HepG2 (cell line): ENCODE measurements around the gene WWP2.

Experiments
- ARID4A ChIP-seq: sonication (generic); formaldehyde crosslinking; IDR thresholded peaks from 2 replicates; pipeline ENCODE4 v1.5.0; 2020; ENCODE audit warnings: mild to moderate bottlenecking, missing genetic modification reagents, borderline replicate concordance
- ARNT2 ChIP-seq: sonication (generic); formaldehyde crosslinking; IDR thresholded peaks from 2 replicates; pipeline ENCODE4 v1.8.0; 2022; ENCODE audit warnings: mild to moderate bottlenecking, low read depth, missing genetic modification reagents, moderate library complexity
- CHD2 ChIP-seq: IDR thresholded peaks from 2 replicates; pipeline ENCODE4 v1.6.1; 2011; ENCODE audit warnings: low read depth, low read length, improper control_type of control experiment
- EZH2 ChIP-seq: conservative IDR thresholded peaks from 2 replicates; pipeline ENCODE4 v1.6.1; 2012; ENCODE audit warnings: mild to moderate bottlenecking, low read depth, low read length, moderate library complexity
- GTF2F1 ChIP-seq: fragments of 150-350 bp; IDR thresholded peaks from 2 replicates; pipeline ENCODE4 v1.6.1; 2014; ENCODE audit warnings: low read length
- HDAC2 ChIP-seq: sonication (generic); formaldehyde crosslinking; IDR thresholded peaks from 2 replicates; pipeline ENCODE4 v1.4.0; 2020; ENCODE audit warnings: missing genetic modification reagents
- MXI1 ChIP-seq: IDR thresholded peaks from 3 replicates; pipeline ENCODE4 v1.6.1; 2012; ENCODE audit warnings: low read depth, low read length, inconsistent platforms, borderline replicate concordance
- NR3C1 ChIP-seq: sonication (generic); formaldehyde crosslinking; IDR thresholded peaks from 2 replicates; pipeline ENCODE4 v1.4.0; 2020; ENCODE audit warnings: missing genetic modification reagents
- REXO4 ChIP-seq: sonication (generic); formaldehyde crosslinking; IDR thresholded peaks from 2 replicates; pipeline ENCODE4 v1.8.0; 2022; ENCODE audit warnings: missing genetic modification reagents, mild to moderate bottlenecking, borderline replicate concordance
- ZBTB44 ChIP-seq: sonication (generic); formaldehyde crosslinking; IDR thresholded peaks from 2 replicates; pipeline ENCODE4 v1.4.0; 2020; ENCODE audit warnings: missing genetic modification reagents
- ZNF501 ChIP-seq: sonication (generic); formaldehyde crosslinking; IDR thresholded peaks from 2 replicates; pipeline ENCODE4 v1.5.1; 2020; ENCODE audit warnings: mild to moderate bottlenecking, moderate library complexity, missing genetic modification reagents
- ZNF569 ChIP-seq: sonication (generic); formaldehyde crosslinking; IDR thresholded peaks from 2 replicates; pipeline ENCODE4 v1.5.0; 2020; ENCODE audit warnings: mild to moderate bottlenecking, missing genetic modification reagents, moderate library complexity, borderline replicate concordance

- TF ChIP-seq EZH2 (no peak), REXO4 (CRISPR knock-in tag) (no peak), ARID4A (no peak), NR3C1 (CRISPR knock-in tag) (no peak), ARNT2 (CRISPR knock-in tag) (no peak), ZNF501 (CRISPR knock-in tag) (no peak), ZNF569 (CRISPR knock-in tag) (no peak), MXI1 (no peak), CHD2 (no peak), ZBTB44 (CRISPR knock-in tag) (no peak), HDAC2 (no peak), GTF2F1 (no peak)
These were observed 68.0 kb downstream of the WWP2 start for GRCh38 chr16:69830146-69830533.
